IMR-90 (cell line): ENCODE data around the gene NDST3. TPM values are rescaled to one million over a fixed set of nuclear protein-coding genes. Genes with fewer than 3 reads are reported as not detected.

Source experiments
- ATAC-seq: fragments of 200-7000 bp; cut with Tn5 transposase; 2 replicates; pipeline ENCODE4 v1.9.1; 2020; ENCODE audit warnings: low read depth, mild to moderate bottlenecking, moderate library complexity
- BruUV-seq: library from RNA; stranded (reverse); fragments of 400-500 nt; replicated peaks from 2 replicates; lab custom pipeline; 2021; lab: Mats Ljungman, UMichigan
- CTCF ChIA-PET: fragments of 300-600 bp; formaldehyde crosslinking; extraction: SDS; loops from one replicate; lab custom pipeline; 2021; ENCODE audit warnings: antibody characterized with exemption; lab: Yijun Ruan, JAX
- POLR2A ChIA-PET: fragments of 300-600 bp; sonication (Branson Sonifier 250); formaldehyde crosslinking; loops from one replicate; lab custom pipeline; 2022; ENCODE audit warnings: antibody characterized with exemption; ENCODE audit not compliant: unreplicated experiment; lab: Charles Lee
- DNase-seq: peaks from one replicate; pipeline ENCODE4 v3.0.0; 2013
- H2AFZ ChIP-seq: replicated peaks from 2 replicates; pipeline ENCODE3; 2013; ENCODE audit warnings: low read length, mild to moderate bottlenecking; ENCODE audit not compliant: poor library complexity
- H2AK5ac ChIP-seq: 2 replicates; pipeline ENCODE4 v1.6.1; 2013; ENCODE audit warnings: low read depth, low read length, inconsistent platforms
- H2AK9ac ChIP-seq: replicated peaks from 2 replicates; pipeline ENCODE3; 2013; ENCODE audit warnings: mild to moderate bottlenecking, low read depth, low read length, moderate library complexity; ENCODE audit not compliant: poor library complexity
- H2BK120ac ChIP-seq: 2 replicates; pipeline ENCODE4 v1.6.1; 2013; ENCODE audit warnings: low read depth, low read length, inconsistent platforms
- H2BK15ac ChIP-seq: 3 replicates; pipeline ENCODE4 v1.6.1; 2013; ENCODE audit warnings: low read depth, low read length, inconsistent platforms
- H2BK20ac ChIP-seq: 2 replicates; pipeline ENCODE4 v1.6.1; 2013; ENCODE audit warnings: low read depth, mild to moderate bottlenecking, inconsistent platforms, low read length, moderate library complexity
- H2BK5ac ChIP-seq: 2 replicates; pipeline ENCODE4 v1.6.1; 2013; ENCODE audit warnings: mild to moderate bottlenecking, low read depth, low read length, inconsistent platforms; ENCODE audit not compliant: poor library complexity, severe bottlenecking
- H3K14ac ChIP-seq: replicated peaks from 2 replicates; pipeline ENCODE4 v1.6.1; 2013; ENCODE audit warnings: low read depth, low read length, inconsistent platforms
- H3K18ac ChIP-seq: 2 replicates; pipeline ENCODE4 v1.6.1; 2013; ENCODE audit warnings: low read depth, low read length, control low read depth
- H3K23ac ChIP-seq: 2 replicates; pipeline ENCODE4 v1.6.1; 2013; ENCODE audit warnings: low read depth, low read length, inconsistent platforms
- H3K27ac ChIP-seq: 2 replicates; pipeline ENCODE4 v1.5.1; 2013; ENCODE audit warnings: mild to moderate bottlenecking, control low read depth, low read length; ENCODE audit not compliant: insufficient read depth
- H3K27me3 ChIP-seq: 2 replicates; pipeline ENCODE4 v1.6.1; 2013; ENCODE audit warnings: low read length; ENCODE audit not compliant: control insufficient read depth, insufficient read depth
- H3K36me3 ChIP-seq: 2 replicates; pipeline ENCODE4 v1.6.1; 2013; ENCODE audit warnings: low read length, mixed read lengths; ENCODE audit not compliant: control insufficient read depth, insufficient read depth
- H3K4ac ChIP-seq: 2 replicates; pipeline ENCODE4 v1.6.1; 2013; ENCODE audit warnings: low read depth, low read length, inconsistent platforms
- H3K4me1 ChIP-seq: 2 replicates; pipeline ENCODE4 v1.6.1; 2013; ENCODE audit warnings: low read length, mixed read lengths; ENCODE audit not compliant: control insufficient read depth, insufficient read depth
- H3K4me2 ChIP-seq: 2 replicates; pipeline ENCODE4 v1.6.1; 2013; ENCODE audit warnings: low read depth, mild to moderate bottlenecking, control low read depth, low read length, moderate library complexity
- H3K4me3 ChIP-seq: 2 replicates; pipeline ENCODE4 v1.5.1; 2013; ENCODE audit warnings: low read depth, mild to moderate bottlenecking, control low read depth, low read length, moderate library complexity; ENCODE audit not compliant: insufficient read depth
- H3K56ac ChIP-seq: 2 replicates; pipeline ENCODE4 v1.6.1; 2013; ENCODE audit warnings: low read length, inconsistent platforms; ENCODE audit not compliant: insufficient read depth; ENCODE audit errors: extremely low read depth
- H3K79me1 ChIP-seq, 2 experiments: 2 replicates each; pipeline ENCODE4 v1.6.1; 2013; ENCODE audit warnings: low read length in 2 of 2, inconsistent platforms in 1 of 2, low read depth in 1 of 2
- H3K9ac ChIP-seq: 2 replicates; pipeline ENCODE4 v1.6.1; 2013; ENCODE audit warnings: low read depth, low read length, control low read depth
- H3K9me1 ChIP-seq: 2 replicates; pipeline ENCODE4 v1.6.1; 2013; ENCODE audit warnings: low read length, inconsistent platforms; ENCODE audit not compliant: insufficient read depth
- H3K9me3 ChIP-seq: 2 replicates; pipeline ENCODE4 v1.6.1; 2013; ENCODE audit warnings: low read length; ENCODE audit not compliant: control insufficient read depth, insufficient read depth
- H4K20me1 ChIP-seq: 2 replicates; pipeline ENCODE4 v1.6.1; 2013; ENCODE audit warnings: low read length, inconsistent platforms; ENCODE audit not compliant: insufficient read depth
- H4K5ac ChIP-seq: 2 replicates; pipeline ENCODE4 v1.6.1; 2013; ENCODE audit warnings: mild to moderate bottlenecking, low read depth, low read length, control low read depth
- H4K8ac ChIP-seq, 2 experiments: 2 replicates each; pipeline ENCODE4 v1.6.1; 2013; ENCODE audit warnings: low read depth in 2 of 2, low read length in 2 of 2, control low read depth in 1 of 2, inconsistent platforms in 1 of 2
- H4K91ac ChIP-seq: 2 replicates; pipeline ENCODE4 v1.6.1; 2013; ENCODE audit warnings: low read depth, low read length, inconsistent platforms; ENCODE audit not compliant: insufficient read depth
- MAFK ChIP-seq: IDR thresholded peaks from 2 replicates; pipeline ENCODE4 v1.6.1; 2012; ENCODE audit warnings: low read depth, low read length, improper control_type of control experiment
- NFE2L2 ChIP-seq: fragments of 150-350 bp; IDR thresholded peaks from 2 replicates; pipeline ENCODE4 v1.6.1; 2016; ENCODE audit warnings: low read depth, mild to moderate bottlenecking, low read length
- WGBS, 2 experiments: methylation state at CpG; one replicate each; pipeline versions ENCODE4 v1.1.5 to v1.1.7; 2013; ENCODE audit warnings: missing lambda C conversion rate in 2 of 2; ENCODE audit not compliant: insufficient read length in 1 of 2; ENCODE audit errors: extremely low coverage in 2 of 2; 5-methylcytosine and 5-hydroxymethylcytosine counted together
- dilution Hi-C: fragments of 300-500 bp; cut with HindIII; formaldehyde crosslinking; loops from one replicate; pipeline ENCODE4 v1.14.3; 2018; ENCODE audit warnings: low sequenced_read_pairs; ENCODE audit not compliant: unreplicated experiment
- in situ Hi-C: fragments of 300-500 bp; cut with MboI; formaldehyde crosslinking; loops from 3 replicates; pipeline ENCODE4 v1.14.3; 2019; ENCODE audit warnings: low sequenced_read_pairs, inconsistent platforms, mixed read lengths
- intact Hi-C: fragments of 100-400 bp; cut with micrococcal nuclease; formaldehyde crosslinking; loops from 2 replicates; pipeline ENCODE4 v1.10.0; 2022
- polyA plus RNA-seq, 3 experiments: library from polyadenylated mRNA; depleted of rRNA; stranded (reverse); fragments of >200 nt; gene quantifications; 2 replicates each; pipeline ENCODE4 v1.2.3, GENCODE V29; 2012; ENCODE audit warnings: low replicate concordance in 1 of 3
- total RNA-seq: library from RNA; depleted of rRNA; stranded (reverse); fragments of >200 nt; gene quantifications from 2 replicates; pipeline ENCODE4 v1.2.3, GENCODE V29; 2012

The NDST3 gene
- total and polyA plus RNA-seq, 2 of the 4 experiments (the other 2 are of a cell fraction) = 0.10 to 0.18 TPM

GRCh38 chr4:118167306-118167705 lies 133.0 kb downstream of the NDST3 start:
- Histone ChIP-seq H3K27me3 (no peaks in the 10 kb centered on the region), H4K20me1 (no peaks in the 10 kb centered on the region), H2AFZ (no peak overlapping the region), H3K4me1 (peaks cover 5% of the 10 kb centered on the region), H3K56ac (no peak overlapping the region), H3K14ac (no peak overlapping the region), H3K79me1 (no peaks in the 10 kb centered on the region), H3K27ac (no peak overlapping the region), H3K23ac (no peak overlapping the region), H3K9ac (no peak overlapping the region), H4K91ac (no peak overlapping the region), H4K5ac (no peak overlapping the region), H3K4ac (no peak overlapping the region), H3K4me2 (no peak overlapping the region), H3K9me3 (no peaks in the 10 kb centered on the region), H2AK5ac (no peak overlapping the region), H2BK20ac (no peak overlapping the region), H3K9me1 (no peaks in the 10 kb centered on the region), H3K4me3 (no peak overlapping the region), H2BK5ac (no peak overlapping the region), H3K18ac (no peak overlapping the region), H3K36me3 (no peaks in the 10 kb centered on the region), H2BK120ac (no peak overlapping the region), H4K8ac (no peak overlapping the region), H2AK9ac (no peak overlapping the region), H2BK15ac (no peak overlapping the region)
- WGBS, 2 experiments = no CpG with 5 or more reads among the region's 1 CpG
- no TSS peak for BruUV-seq
- dilution Hi-C loops = no loop called here
- no peak for DNase-seq
- ATAC-seq = no peak
- intact Hi-C loops = no loop called here
- TF ChIP-seq NFE2L2 (no peak), MAFK (peak; percentile 54)
- ChIA-PET POLR2A (no interaction called here), CTCF (no interaction called here)
- in situ Hi-C loops = no loop called here
